HG03521 (cell line): ENCODE data around the gene SPINK14.
A peak's percentile ranks its signal among the peaks of the same experiment; 100 is the strongest.

ENCODE experiments used
- ATAC-seq: cut with Tn5 transposase; IDR thresholded peaks from one replicate; pipeline ENCODE4 v1.9.1; 2021; ENCODE audit warnings: mild to moderate bottlenecking, moderate library complexity; ENCODE audit not compliant: unreplicated experiment

Gene SPINK14

GRCh38 chr5:148168246-148168645 lies at the start of gene SPINK14:
TSS of gene SPINK14 (plus strand) at chr5:148168546. CDS start at chr5:148169733, 1,187 bp downstream.
- no peak for ATAC-seq

DNA sequence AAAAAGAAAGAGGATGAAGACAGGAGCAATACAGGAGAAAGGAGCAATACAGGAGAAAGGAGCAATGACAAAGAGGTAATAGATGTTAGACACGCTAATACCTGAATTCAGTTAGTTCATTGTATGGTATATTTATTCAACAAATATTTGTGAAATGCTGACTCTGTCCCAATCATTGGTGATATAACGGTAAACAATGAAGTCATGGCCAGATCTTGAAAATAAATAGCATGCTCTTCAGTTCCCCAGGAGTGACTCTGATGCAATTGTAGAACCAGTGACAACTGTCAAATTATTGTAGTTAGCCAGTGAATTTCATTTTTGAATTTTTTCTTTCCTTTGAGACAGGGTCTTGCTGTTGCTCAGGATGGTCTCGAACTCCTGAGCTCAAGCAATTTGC lies 48.0 kb upstream of the SPINK14 start:
- ATAC-seq, result no peak

GRCh38 chr5:148125641-148126040 lies 42.7 kb upstream of the SPINK14 start:
- no peak for ATAC-seq

DNA sequence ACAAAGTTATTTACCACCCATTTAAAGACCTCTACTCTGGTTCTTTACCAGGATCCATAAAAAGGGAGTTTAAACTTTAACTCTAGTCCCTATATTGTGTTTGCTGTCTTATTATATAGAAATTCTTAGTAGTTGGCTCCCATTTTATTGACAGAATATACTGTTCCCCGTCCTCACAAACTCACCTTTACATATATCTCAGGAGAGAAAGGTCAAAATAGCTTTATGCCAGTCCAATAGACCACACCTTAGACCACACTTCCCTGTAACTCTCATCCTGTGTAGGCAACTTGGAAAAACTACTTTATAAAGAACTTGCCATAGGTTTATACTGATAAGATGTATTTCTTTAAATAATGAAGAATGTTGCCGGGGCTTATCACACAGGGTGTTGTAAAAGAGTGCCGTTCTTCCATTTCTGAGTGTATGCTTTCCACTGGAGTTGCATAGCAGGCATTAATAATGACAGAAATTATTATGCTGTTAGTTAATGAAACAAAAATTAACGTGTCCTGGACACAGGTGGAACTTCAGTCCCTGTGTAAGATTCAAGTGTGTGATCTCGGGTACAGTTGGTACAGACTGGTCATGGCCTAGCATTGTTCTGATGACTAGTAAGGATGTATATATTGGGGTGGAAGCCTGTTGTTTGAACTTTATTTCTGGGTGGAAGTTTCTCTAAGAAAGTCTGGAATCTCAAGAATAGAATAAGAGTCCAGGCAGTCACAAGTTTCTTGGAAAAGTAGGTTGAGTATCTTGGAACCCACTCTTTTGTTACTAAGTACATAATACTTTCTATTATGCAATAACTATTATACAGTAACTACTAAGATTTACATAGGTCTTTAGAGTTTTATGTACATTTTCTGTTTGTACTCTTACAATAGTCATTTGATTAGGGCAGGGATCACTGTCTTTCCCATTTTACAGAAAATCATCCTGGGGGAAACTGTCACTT lies 33.0 kb upstream of the SPINK14 start:
- no peak for ATAC-seq

DNA sequence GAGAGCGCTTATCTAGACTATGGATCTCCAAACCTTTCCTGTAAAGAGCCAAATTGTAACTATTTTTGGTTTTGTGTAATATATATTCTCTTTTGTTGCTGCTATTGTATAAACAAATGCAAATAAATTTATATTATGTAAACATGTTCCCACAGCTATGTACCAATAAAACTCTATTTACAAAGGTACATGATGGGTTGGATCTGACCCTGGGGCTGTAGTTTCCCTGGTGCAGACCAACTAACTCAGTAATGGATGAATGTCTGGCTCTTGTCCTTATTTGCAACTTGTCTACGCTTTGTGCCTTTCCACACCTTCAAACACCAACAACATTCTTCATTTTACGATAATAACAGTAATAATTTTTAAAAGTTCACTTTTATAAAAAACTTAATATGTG lies 27.5 kb upstream of the SPINK14 start:
- ATAC-seq, result no peak

DNA sequence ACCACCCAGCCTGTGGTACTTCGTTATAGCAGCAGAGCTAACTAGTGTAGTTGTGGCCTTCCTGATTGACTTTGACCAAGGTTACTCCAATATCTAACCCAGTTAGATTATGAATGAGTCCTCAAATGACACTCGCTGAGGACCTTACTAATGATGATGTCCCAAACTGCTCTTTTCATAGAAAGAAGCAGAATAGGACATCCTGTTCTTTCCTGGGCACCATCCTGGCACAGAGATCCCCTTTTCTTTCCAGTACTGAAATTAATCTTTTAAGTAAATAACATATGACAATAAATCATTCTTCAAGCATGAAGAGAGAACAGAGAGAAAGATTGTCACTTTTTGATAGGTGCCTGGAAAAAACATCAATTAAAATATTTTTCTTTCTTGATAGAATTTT lies 26.7 kb upstream of the SPINK14 start:
- ATAC-seq, result no peak

GRCh38 chr5:148145916-148146315 lies 22.4 kb upstream of the SPINK14 start:
- no peak for ATAC-seq

DNA sequence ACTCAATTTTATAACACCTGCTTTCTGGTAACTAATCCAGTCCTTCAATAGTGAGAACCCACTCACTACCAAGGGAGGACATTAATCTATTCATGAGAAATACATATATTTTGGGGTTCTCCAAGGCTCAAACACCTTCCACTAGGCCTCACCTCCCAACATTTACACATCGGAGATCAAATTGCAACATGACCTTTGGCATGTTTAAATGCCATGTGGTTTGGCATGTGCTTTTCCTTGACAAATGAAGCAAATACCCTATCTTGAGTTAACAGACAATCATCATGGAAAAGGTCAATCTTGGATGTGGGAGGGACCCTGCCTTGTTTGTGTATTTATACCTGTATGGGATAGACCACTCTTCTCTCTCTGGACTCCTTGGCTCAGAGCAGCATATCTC lies 21.9 kb upstream of the SPINK14 start:
- ATAC-seq, result no peak

GRCh38 chr5:148147415-148147814 lies 20.9 kb upstream of the SPINK14 start:
- ATAC-seq, result no peak

GRCh38 chr5:148151872-148152271 lies 16.5 kb upstream of the SPINK14 start:
- ATAC-seq, result no peak

- no peak for ATAC-seq
Measured at GRCh38 chr5:148152781-148153180, 15.6 kb upstream of the SPINK14 start.

GRCh38 chr5:148156609-148157008 lies 11.7 kb upstream of the SPINK14 start:
- ATAC-seq, result no peak

DNA sequence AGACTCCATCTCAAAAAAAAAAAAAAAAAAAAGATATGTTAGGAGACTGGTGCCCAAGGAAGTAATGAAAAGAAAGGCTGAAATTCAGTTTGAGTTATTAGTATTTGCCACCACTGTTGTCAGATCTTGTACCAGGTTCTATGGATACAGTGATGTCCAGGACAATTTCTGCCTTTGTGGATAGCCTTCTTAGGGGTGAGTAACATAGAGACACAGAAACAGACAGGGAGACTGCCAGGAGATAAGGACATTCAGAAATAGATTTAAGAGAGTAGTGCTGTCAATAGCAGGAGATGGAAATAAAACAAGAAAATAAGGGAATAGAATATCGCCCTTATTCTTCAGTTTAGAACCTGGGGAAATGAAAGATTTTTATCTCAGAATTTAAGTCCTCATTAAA lies 6.3 kb upstream of the SPINK14 start:
- no peak for ATAC-seq

DNA sequence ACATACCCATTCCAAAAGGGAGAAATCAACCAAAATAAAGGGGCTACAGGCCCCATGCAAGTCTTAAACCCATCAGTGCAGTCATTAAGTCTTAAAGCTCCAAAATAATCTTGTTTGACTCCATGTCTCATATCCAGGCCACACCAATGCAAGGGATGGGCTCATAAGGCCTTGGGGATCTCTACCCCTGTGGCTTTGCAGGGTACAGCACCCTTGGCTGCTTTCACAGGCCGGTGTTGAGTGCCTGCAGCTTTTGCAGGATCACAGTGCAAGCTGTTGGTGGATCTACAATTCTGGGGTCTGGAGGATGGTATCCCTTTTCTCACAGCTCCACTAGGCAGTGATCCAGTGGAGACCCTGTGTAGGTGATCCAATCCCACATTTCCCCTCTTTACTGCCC lies 5.0 kb upstream of the SPINK14 start:
- ATAC-seq, result no peak

GRCh38 chr5:148166550-148167283 lies 1.6 kb upstream of the SPINK14 start:
- ATAC-seq, result no peak

GRCh38 chr5:148172377-148172776 lies 4.0 kb downstream of the SPINK14 start:
- no peak for ATAC-seq

GRCh38 chr5:148176480-148176879 lies 8.1 kb downstream of the SPINK14 start:
- no peak for ATAC-seq

GRCh38 chr5:148177207-148177606 lies 8.9 kb downstream of the SPINK14 start:
- no peak for ATAC-seq

DNA sequence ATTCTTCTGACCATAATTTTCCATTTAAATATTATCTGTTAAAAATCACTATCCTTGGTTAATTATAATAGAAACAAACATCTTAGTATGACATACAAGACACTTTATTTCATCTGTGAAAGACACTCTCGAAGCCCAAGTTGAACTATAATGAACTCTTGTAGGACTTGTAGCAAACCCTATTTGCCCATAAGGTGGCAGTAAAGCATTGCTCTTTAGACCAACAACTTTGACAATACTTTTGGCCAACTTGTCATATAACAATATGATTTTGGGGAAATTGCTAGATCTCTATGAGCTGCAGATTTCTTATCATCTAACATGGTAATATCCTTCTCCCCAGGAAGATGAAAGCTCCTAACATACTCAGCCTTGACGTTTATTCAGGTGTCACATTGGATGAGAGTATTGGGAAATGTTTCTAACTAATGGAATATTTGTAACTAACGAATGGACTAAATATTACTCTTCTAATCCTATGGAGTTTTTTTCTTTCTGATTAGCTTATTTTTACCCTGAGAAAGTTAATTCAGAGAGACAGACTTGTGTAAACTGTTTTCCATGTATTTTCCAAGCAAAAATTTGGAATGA lies 11.0 kb downstream of the SPINK14 start:
- ATAC-seq, result peak; percentile 92

- ATAC-seq, result peak; percentile 56
Measured at GRCh38 chr5:148186248-148187003, 18.1 kb downstream of the SPINK14 start.

GRCh38 chr5:148191010-148191409 lies 22.7 kb downstream of the SPINK14 start:
- no peak for ATAC-seq
